Activated CD8-positive, alpha-beta memory T cell treated with anti-CD3 and anti-CD28 coated beads for 48 hours (primary cell): ENCODE measurements around the gene MLX.
A peak's percentile ranks its signal among the peaks of the same experiment; 100 is the strongest.

ENCODE experiments used
- DNase-seq, 3 experiments: peaks; one replicate each; pipeline ENCODE4 v3.0.0-alpha.2; 2020; ENCODE audit warnings: low read depth in 2 of 3, low spot score in 2 of 3

The MLX gene, protein sequence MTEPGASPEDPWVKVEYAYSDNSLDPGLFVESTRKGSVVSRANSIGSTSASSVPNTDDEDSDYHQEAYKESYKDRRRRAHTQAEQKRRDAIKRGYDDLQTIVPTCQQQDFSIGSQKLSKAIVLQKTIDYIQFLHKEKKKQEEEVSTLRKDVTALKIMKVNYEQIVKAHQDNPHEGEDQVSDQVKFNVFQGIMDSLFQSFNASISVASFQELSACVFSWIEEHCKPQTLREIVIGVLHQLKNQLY

GRCh38 chr17:42566883-42567573, at the start of gene MLX:
Gene MLX, plus strand, starts transcription at chr17:42567100. Its CDS starts 25 bp downstream, at chr17:42567125.
- peak; percentile 86 to 90 (median 89) for DNase-seq

DNA sequence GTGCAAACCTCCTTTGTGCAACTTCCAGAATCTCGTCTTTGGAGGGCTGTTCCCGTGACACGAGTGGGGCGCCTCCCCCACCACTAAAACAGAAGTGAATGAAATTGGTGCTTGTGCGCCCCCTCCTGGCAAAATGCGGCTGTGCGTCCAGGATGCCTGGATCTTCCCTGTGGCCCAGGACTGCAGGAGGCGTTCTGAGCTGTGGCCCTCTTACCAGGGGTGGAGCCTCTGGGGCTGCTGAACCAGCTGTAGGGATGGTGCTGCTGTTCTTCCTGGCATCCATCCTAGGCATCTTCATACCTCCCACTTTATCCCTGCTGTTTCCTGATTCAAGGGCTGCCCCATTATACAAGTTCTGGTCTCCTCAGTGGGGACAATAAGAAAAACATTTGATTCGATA, 49.4 kb upstream of the MLX start:
- DNase-seq, result peak; percentile 47 to 81 (median 71)

- DNase-seq, result no peak
These were observed 48.7 kb upstream of the MLX start for GRCh38 chr17:42518046-42518754.

DNA sequence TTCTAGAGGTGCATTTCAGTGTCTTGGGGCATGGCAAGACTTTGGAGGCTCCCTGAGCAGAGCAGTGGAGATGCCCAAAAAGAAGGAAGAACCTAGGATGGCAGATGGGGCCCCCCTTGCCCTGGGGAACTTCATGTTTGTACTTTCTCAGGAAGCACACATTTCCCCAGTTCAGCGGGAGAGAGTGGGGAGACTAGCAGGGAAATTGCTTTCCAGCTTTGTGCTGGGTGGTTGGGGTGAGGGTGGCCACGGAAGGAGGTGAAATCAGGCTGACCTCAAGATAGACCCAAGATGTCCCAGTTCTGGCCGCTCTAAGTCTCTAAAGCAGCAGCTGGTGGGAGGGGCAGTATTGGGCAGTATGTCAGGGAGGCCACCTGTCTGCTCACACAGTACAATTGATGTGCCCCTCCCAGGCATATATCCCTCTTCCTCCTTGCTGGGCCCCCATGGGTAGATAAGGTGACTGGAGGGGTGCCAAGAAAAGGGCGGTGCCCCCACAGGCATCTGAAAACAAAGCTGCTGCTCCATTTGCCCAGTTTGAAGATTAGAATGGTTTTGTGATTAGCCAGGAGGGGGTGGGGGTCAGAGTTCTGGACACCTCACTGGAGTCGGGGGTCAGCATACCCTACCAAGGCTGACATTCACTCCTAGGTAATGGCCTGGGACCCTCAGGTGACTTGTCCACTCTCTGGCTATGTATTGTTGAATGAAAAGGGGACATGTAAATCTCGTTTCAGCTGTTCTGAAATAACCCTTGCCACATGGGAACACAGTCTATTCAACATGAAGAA, 48.0 kb upstream of the MLX start:
- no peak for DNase-seq

GRCh38 chr17:42519546-42520491, 47.1 kb upstream of the MLX start:
- DNase-seq, result no peak

GRCh38 chr17:42520540-42520951, 46.4 kb upstream of the MLX start:
- no peak for DNase-seq

GRCh38 chr17:42521036-42521435, 45.9 kb upstream of the MLX start:
- no peak for DNase-seq

GRCh38 chr17:42521666-42522262, 45.1 kb upstream of the MLX start:
- DNase-seq, result no peak

DNA sequence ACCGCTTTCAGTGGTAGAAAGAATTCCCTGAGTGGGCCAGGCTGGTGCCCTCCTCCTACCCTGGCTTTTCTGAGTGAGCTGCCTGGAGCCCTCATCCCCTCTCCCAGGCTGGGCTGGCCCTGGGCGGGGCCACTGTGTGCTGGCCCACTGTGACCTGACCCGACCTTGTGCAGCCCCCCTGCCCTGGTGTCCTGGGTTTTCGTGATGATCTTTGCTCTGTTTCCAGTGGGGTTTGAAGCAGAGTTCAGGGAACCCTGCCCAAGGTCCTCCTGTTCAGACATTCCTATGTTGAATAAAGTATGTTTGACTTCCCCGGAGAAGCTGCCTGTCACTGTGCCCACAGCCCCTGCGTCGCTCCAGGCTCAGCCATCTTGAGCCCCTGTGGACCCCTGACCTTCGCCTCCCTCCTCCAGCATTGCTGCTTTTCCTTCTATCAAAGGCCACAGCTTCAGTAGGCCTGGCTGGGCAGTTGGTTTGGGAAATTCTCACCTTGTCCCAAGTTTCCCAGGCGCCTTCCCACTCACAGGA, 44.6 kb upstream of the MLX start:
- no peak for DNase-seq

DNA sequence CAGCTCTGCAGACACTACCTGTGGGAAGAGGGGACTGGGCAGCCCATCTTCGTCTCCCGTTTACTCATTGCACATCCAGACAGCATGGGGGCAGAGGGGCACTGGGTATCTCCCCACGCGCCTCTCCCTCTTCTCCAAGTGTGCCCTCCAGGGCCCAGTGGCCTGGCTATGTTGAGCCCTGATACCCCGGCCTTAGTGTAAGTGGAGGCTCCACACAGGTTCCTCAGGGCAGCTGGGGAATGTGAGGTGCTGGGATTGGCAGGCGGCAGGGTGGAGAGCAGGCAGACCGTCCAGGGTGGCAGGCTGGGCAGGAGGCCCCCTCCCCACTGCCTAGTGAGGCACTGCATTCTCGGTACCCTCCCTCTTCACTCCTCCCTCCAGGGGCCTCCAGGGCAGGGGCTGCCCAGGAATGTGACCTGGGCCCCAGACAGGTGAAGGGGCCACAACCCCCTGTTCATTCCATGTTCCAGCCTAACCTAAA, 44.1 kb upstream of the MLX start:
- no peak for DNase-seq

DNA sequence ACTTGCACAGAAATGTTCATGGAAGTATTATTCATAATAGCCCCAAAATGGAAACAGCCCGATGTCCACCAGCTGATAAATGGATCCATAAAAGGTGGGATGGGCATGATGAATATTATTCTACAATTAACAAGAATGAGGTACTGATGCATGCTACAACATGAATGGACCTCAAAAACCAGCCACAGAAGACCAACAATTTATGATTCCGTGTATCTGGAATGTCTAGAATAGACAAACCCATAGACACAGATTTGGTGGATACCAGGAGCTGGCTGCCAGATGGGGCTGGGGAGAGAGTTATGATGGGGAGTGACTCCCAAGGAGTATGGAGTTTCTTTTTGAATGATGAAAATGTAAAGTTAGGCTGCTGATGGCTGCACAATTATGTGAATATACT, 41.7 kb upstream of the MLX start:
- no peak for DNase-seq

DNA sequence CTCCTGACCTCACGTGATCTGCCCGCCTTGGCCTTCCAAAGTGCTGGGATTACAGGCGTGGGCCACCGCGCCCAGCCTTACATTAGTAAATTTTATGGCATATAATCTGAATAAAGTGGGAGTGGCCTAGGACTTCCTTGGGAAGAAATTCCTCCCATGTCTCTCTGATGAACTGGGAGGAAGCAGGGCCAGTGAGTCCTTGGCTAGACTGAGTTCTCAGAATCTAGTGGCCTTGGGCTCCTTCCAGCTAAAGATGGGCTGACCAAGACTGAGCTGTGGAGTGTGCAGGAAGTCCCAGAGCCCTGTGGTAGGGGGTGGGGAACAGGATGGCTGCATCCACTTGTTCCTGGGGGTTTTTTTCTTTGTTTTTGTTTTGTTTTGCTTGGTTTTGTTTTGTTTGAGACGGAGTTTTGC, 40.9 kb upstream of the MLX start:
- no peak for DNase-seq

DNA sequence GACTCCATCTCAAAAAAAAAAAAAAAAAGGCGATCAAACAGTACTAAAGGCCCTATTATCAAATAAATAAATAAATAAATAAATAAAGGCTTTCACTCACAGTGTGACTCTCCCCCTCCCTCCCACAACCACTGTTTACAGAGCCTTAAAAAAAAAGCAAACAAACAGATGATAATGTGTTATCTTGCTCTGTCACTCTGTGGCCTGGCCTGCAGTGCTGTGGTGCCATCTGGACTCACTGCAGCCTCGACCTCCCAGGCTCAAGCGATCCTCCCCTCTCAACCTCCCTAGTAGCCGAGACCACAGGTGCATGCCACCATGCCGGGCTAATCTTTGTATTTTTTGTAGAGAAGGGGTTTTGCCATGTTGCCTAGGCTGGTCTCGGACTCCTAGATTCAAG, 39.0 kb upstream of the MLX start:
- no peak for DNase-seq

DNA sequence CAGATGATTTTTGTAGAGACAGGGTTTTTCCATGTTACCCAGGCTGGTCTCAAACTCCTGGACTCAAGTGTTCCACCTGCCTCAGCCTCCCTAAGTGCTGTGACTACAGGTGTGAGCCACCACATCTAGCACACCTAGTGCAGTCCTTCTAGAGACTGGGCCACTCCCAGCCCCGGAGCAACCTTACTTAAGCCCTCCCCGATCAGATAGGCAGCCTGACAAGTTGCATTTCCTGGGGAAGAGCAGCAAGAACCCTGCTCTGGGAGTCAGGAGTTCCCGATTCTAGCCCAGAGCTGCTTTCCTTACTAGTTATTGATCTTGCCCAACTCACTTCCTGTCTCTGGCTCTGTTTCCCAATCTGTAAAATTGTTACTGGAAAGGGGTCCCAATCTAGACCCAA, 37.8 kb upstream of the MLX start:
- DNase-seq, result no peak

DNA sequence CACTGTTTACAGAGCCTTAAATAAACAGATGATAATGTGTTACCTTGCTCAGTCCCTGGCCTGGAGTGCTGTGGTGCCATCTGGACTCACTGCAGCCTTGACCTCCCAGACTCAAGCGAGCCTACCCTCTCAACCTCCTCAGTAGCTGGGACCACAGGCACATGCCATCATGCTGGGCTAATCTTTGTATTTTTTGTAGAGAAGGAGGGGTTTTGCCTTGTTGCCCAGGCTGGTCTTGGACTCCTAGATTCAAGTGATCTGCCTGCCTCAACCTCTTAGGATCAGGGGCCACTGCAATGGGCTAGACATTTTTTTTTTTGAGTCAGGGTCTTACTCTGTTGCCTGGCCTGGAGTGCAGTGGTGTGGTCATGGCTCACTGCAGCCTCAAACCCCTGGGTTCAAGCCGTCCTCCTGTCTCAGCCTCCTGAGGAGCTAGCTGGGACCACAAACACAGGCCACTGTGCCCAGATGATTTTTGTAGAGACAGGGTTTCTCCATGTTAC, 35.9 kb upstream of the MLX start:
- no peak for DNase-seq

DNA sequence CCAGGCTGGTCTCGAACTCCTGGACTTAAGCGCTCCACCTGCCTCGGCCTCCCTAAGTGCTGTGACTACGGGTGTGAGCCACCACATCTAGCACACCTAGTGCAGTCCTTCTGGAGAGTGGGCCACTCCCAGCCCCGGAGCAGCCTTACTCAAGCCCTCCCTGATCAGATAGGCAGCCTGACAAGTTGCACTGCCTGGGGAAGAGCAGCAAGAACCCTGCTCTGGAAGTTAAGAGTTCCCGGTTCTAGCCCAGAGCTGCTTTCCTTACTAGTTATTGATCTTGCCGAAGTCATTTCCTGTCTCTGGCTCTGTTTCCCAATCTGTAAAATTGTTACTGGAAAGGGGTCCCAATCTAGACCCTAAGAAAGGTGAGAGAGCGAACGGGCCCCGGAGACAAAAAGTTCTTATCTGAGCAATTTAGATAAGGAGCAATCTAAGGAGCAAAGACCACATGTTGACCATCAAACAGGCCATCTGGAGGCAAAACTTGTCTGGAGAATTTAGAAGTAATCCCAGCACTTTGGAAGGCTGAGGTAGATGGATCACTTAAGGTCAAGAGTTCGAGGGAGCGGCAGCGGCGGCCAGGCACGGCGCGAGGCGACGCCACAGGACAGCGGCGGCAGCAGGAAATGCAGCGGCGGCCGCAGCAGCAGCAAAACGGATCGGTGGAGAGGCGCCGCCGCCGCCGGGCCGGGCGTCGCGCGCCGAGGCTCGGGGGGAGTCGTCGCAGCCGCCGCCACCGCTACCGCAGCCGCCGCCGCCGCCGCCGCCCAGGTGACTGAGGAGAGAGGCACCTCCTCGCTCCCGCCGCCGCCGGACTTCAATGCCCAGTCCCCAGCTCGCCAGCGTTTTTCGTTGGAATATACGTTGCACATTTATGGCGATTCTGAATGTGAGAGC, 35.2 kb upstream of the MLX start:
- peak in 1 of 3 experiments; percentile 39 for DNase-seq

GRCh38 chr17:42535155-42536047, 31.5 kb upstream of the MLX start:
- no peak for DNase-seq
